Panc1 (cell line): ENCODE results near the gene FBXO42.

Experiments used
- TF ChIP-seq, protein P1 (sequence below): fragments of 450-650 bp; IDR thresholded peaks from 2 replicates; pipeline ENCODE4 v1.5.1; 2017; ENCODE audit warnings: mild to moderate bottlenecking
- TF ChIP-seq, protein P2 (sequence below), 2 experiments: IDR thresholded peaks; 2 replicates each; pipeline ENCODE4 v1.6.1; 2011 to 2012; ENCODE audit warnings: low read depth in 2 of 2, control low read depth in 1 of 2, low read length in 1 of 2, mild to moderate bottlenecking in 1 of 2, moderate library complexity in 1 of 2; ENCODE audit not compliant: insufficient read depth in 1 of 2

DNA sequence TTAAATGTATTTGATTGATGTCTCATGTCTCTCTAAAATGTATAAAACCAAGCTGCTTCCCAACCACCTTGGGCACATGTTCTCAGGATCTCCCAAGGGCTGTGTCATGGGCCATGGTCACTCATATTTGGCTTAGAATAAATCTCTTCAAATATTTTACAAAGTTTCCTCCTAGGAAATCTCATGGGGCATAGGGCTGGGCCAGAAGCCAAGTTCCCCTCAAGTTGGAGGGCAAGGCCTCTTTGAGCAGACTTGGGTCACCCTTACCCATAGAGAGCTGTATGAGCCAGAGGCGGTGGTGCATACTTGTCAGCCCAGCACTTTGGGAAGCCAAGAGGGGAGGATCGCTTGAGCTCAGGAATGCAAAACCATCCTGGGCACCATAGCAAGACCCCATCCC, 2.3 kb upstream of the FBXO42 start:
- TF ChIP-seq, protein P1, sequence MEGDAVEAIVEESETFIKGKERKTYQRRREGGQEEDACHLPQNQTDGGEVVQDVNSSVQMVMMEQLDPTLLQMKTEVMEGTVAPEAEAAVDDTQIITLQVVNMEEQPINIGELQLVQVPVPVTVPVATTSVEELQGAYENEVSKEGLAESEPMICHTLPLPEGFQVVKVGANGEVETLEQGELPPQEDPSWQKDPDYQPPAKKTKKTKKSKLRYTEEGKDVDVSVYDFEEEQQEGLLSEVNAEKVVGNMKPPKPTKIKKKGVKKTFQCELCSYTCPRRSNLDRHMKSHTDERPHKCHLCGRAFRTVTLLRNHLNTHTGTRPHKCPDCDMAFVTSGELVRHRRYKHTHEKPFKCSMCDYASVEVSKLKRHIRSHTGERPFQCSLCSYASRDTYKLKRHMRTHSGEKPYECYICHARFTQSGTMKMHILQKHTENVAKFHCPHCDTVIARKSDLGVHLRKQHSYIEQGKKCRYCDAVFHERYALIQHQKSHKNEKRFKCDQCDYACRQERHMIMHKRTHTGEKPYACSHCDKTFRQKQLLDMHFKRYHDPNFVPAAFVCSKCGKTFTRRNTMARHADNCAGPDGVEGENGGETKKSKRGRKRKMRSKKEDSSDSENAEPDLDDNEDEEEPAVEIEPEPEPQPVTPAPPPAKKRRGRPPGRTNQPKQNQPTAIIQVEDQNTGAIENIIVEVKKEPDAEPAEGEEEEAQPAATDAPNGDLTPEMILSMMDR, result no peak
- TF ChIP-seq, protein P2, sequence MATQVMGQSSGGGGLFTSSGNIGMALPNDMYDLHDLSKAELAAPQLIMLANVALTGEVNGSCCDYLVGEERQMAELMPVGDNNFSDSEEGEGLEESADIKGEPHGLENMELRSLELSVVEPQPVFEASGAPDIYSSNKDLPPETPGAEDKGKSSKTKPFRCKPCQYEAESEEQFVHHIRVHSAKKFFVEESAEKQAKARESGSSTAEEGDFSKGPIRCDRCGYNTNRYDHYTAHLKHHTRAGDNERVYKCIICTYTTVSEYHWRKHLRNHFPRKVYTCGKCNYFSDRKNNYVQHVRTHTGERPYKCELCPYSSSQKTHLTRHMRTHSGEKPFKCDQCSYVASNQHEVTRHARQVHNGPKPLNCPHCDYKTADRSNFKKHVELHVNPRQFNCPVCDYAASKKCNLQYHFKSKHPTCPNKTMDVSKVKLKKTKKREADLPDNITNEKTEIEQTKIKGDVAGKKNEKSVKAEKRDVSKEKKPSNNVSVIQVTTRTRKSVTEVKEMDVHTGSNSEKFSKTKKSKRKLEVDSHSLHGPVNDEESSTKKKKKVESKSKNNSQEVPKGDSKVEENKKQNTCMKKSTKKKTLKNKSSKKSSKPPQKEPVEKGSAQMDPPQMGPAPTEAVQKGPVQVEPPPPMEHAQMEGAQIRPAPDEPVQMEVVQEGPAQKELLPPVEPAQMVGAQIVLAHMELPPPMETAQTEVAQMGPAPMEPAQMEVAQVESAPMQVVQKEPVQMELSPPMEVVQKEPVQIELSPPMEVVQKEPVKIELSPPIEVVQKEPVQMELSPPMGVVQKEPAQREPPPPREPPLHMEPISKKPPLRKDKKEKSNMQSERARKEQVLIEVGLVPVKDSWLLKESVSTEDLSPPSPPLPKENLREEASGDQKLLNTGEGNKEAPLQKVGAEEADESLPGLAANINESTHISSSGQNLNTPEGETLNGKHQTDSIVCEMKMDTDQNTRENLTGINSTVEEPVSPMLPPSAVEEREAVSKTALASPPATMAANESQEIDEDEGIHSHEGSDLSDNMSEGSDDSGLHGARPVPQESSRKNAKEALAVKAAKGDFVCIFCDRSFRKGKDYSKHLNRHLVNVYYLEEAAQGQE (IDR thresholded peaks at IDR 0.05; ENCODE audit: insufficient read depth in 1 of 2, low read depth in 2 of 2, low read length in 1 of 2), result no peak
